SKM-1 treated with dmso at 0.1 percent for 144 hours (cell line): ENCODE data around the gene LDAH.
"Not testable (repeated sequence)": the region's sequence is repeated elsewhere in the genome, so short reads cannot be mapped to it uniquely, and the experiment has no call there.

Source experiments
- DNase-seq: peaks from one replicate; lab custom pipeline; 2025; ENCODE audit not compliant: unreplicated experiment; lab: John Stamatoyannopoulos, UW

The LDAH gene

GRCh38 chr2:20724500-20725053, 98.3 kb downstream of the LDAH start:
- no peak for DNase-seq

DNA sequence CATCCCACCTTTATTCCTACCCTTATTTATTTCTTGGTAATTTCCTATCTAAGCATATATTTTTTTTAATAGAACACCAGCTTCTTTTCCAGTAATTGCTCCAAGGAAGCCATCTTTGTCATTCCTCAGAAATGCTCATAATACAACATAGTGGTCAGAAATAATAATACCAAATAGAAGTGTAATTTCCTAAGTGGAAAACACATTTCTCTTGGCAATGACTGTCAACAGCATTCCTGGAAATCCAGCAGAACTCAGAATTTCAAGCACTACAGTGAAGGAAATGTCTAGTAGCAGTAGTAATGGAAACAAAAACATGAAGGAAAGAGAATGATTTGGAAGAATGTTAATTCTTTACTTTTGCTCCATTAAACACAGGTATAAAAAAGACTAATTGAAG, 99.4 kb downstream of the LDAH start:
- no peak for DNase-seq

GRCh38 chr2:20722592-20723240, 100.2 kb downstream of the LDAH start:
- DNase-seq: no peak

DNA sequence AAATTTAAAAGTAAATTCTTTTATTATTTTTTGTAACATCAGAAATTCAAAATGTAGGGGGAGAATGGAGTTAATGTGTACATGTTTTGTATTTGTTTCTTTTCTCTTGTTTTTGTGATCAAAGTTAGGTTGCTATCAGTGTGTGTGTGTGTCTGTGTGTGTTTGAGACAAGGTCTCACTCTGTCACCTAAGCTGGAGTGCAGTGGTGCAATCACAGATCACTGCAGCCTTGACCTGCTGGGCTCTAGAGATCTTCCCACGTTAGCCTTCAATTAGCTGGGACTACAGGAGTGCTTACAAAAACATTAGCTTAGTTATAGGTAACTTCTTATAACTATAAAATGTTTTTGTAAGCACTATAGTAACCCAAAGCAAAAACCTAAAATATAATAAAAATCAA, 105.3 kb downstream of the LDAH start:
- DNase-seq: no peak

DNA sequence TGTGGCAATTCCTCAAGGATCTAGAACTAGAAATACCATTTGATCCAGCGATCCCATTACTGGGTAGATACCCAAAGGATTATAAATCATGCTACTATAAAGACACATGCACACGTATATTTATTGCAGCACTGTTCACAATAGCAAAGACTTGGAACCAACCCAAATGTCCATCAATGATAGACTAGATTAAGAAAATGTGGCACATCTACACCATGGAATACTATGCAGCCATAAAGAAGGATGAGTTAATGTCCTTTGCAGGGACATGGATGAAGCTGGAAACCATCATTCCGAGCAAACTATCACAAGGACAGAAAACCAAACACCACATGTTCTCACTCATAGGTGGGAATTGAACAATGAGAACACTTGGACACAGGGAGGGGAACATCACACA, 106.7 kb downstream of the LDAH start:
- DNase-seq: not testable (repeated sequence)

GRCh38 chr2:20714412-20714811, 108.5 kb downstream of the LDAH start:
- DNase-seq: not testable (repeated sequence)

DNA sequence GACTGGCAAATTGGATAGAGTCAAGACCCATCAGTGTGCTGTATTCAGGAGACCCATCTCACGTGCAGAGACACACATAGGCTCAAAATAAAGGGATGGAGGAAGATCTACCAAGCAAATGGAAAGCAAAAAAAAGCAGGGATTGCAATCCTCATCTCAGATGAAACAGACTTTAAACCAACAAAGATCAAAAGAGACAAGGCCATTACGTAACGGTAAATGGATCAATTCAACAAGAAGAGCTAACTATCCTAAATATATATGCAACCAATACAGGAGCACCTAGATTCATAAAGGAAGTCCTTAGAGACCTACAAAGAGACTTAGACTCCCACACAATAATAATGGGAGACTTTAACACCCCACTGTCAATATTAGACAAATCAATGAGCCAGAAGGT, 109.3 kb downstream of the LDAH start:
- not testable (repeated sequence) for DNase-seq

DNA sequence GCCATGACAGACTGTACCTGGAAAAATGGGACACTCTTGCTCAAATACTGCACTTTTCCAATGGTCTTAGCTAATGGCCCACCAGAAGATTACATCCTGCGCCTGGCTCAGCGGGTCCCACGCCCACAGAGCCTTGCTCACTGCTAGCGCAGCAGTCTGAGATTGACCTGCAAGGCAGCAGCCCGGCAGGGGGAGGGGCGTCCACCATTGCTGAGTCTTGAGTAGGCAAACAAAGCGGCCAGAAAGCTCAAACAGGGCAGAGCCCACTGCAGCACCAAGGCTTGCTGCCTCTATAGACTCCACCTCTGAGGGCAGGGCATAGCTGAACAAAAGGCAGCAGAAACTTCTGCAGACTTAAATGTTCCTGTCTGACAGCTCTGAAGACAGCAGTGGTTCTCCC, 111.3 kb downstream of the LDAH start:
- DNase-seq: not testable (repeated sequence)

DNA sequence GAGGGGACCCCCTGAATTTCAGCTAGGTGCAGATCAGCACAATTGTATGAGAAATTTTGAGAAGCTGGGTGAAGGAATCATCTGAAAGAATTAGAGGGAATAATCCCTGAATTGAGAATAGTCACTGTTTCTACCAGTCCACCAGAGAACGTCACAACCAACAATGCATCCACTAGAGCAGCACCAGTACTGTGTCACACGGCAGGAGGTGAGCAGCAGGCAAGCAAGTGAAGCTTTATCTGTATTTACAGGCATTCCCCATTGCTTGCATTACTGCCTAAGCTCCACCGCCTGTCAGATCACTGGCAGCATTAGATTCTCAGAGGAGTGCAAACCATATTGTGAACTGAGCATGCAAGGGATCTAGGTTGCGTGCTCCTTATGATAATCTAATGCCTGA, 115.3 kb downstream of the LDAH start:
- no peak for DNase-seq

GRCh38 chr2:20706786-20707185, 116.1 kb downstream of the LDAH start:
- no peak for DNase-seq

DNA sequence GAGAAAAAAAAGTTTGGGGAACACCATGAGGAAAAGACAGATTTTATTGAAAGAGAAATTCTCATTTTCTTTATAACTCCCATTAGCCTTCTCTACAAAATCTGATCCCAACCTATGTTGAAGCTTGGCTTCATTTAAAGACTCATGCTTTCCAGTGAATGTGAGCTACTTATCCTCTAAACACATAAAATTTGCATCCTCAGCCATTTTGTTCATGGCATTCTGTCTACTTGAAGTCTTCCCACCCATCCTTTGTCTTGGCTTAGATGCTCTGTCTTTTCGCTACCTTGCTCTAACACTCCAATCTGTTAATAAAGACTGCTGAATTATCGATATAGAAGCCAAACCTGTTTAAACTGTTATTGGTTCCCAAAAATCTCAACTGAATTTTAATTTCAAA, 116.7 kb downstream of the LDAH start:
- DNase-seq: no peak

- DNase-seq: no peak
Observed at GRCh38 chr2:20704886-20705285, 118.0 kb downstream of the LDAH start.

- DNase-seq: no peak
Observed at GRCh38 chr2:20702563-20702962, 120.3 kb downstream of the LDAH start.

- DNase-seq: no peak
Observed at GRCh38 chr2:20698916-20699613, 123.8 kb downstream of the LDAH start.

GRCh38 chr2:20697322-20697934, 125.5 kb downstream of the LDAH start:
- no peak for DNase-seq

DNA sequence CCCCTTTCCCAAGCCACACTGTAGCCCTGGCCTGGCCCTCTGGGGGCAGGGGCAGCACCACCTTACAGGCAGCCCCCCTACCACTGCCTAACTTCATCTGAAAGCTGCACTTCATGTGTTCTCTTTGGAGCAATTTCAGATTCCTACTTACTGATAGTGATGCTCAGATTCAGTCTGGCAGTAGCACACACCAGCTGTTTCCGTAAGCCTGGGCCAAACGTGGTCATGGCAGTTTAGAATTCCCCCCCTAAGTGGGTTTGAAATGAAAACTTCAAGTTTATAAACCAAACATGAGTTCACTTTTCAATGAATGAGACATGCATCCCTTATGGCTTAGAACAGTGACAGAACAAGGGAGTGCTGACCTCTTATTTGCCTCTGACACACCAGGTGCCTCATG, 126.5 kb downstream of the LDAH start:
- no peak for DNase-seq

DNA sequence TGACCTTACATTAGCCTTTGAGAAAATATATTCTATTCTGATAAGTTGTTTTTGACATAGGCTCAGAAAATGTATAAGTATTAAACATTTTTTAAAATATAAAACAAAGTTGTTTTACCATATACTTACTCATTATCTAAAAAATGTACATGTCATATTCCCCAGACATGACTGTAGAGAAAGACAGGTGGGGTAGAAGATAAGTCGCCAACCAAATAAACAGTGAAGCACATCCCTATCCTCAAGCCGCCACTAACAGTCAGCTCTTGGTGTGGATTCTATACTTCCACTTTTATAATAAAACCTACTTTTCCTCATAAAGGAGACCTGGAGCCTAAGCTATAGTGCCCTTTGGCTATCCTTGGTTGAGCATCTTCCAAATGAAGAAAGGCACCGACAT, 129.6 kb downstream of the LDAH start:
- no peak for DNase-seq

GRCh38 chr2:20692081-20692480, 130.8 kb downstream of the LDAH start:
- no peak for DNase-seq

- DNase-seq: no peak
Observed at GRCh38 chr2:20691076-20691734, 131.7 kb downstream of the LDAH start.

- no peak for DNase-seq
Observed at GRCh38 chr2:20689428-20690264, 133.3 kb downstream of the LDAH start.
